ENCODE data around the gene AGAP1. TPM values are rescaled to one million over a fixed set of nuclear protein-coding genes. Genes with fewer than 3 reads are reported as not detected.

AGAP1 gene
- total RNA-seq, 1 donor from 2014 or later = 43.8 TPM

GRCh38 chr2:235634435-235635158 is 140.8 kb downstream of the AGAP1 start:
- Mint-ChIP-seq H3K9me3 (ENCODE audit: unreplicated experiment) (no peaks in the 10 kb centered on the region), H3K4me3 (ENCODE audit: unreplicated experiment) (no peak overlapping the region), H3K36me3 (ENCODE audit: unreplicated experiment) (no peaks in the 10 kb centered on the region), H3K4me1 (ENCODE audit: unreplicated experiment) (peaks cover 25% of the 10 kb centered on the region), H3K27ac (ENCODE audit: unreplicated experiment) (peak overlapping the region; percentile 38), H3K27me3 (ENCODE audit: unreplicated experiment) (no peaks in the 10 kb centered on the region)
- DNase-seq (ENCODE audit: extremely low spot score, unreplicated experiment) = no peak
- no peak for TF ChIP-seq CTCF (IDR thresholded peaks at IDR 0.05)

GRCh38 chr2:235636546-235636945 is 142.7 kb downstream of the AGAP1 start:
- no peaks in the 10 kb centered on the region for H3K27me3 Mint-ChIP-seq (ENCODE audit: unreplicated experiment)
- TF ChIP-seq CTCF (IDR thresholded peaks at IDR 0.05) = no peak
- no peak overlapping the region for H3K4me3 Mint-ChIP-seq (ENCODE audit: unreplicated experiment)
- no peak overlapping the region for H3K27ac Mint-ChIP-seq (ENCODE audit: unreplicated experiment)
- peaks cover 42% of the 10 kb centered on the region for H3K4me1 Mint-ChIP-seq (ENCODE audit: unreplicated experiment)
- H3K9me3 Mint-ChIP-seq (ENCODE audit: unreplicated experiment) = no peaks in the 10 kb centered on the region
- H3K36me3 Mint-ChIP-seq (ENCODE audit: unreplicated experiment) = no peaks in the 10 kb centered on the region
- no peak for DNase-seq (ENCODE audit: extremely low spot score, unreplicated experiment)

- Mint-ChIP-seq H3K36me3 (ENCODE audit: unreplicated experiment) (no peaks in the 10 kb centered on the region), H3K9me3 (ENCODE audit: unreplicated experiment) (no peaks in the 10 kb centered on the region), H3K27me3 (ENCODE audit: unreplicated experiment) (no peaks in the 10 kb centered on the region), H3K4me3 (ENCODE audit: unreplicated experiment) (no peak overlapping the region), H3K27ac (ENCODE audit: unreplicated experiment) (no peak overlapping the region), H3K4me1 (ENCODE audit: unreplicated experiment) (peaks cover 54% of the 10 kb centered on the region)
- TF ChIP-seq CTCF (IDR thresholded peaks at IDR 0.05) = no peak
- no peak for DNase-seq (ENCODE audit: extremely low spot score, unreplicated experiment)
These were observed 144.1 kb downstream of the AGAP1 start for GRCh38 chr2:235637896-235638295.

- Mint-ChIP-seq H3K9me3 (ENCODE audit: unreplicated experiment) (no peaks in the 10 kb centered on the region), H3K27me3 (ENCODE audit: unreplicated experiment) (no peaks in the 10 kb centered on the region), H3K27ac (ENCODE audit: unreplicated experiment) (peak overlapping the region; percentile 43), H3K4me3 (ENCODE audit: unreplicated experiment) (no peak overlapping the region), H3K36me3 (ENCODE audit: unreplicated experiment) (no peaks in the 10 kb centered on the region), H3K4me1 (ENCODE audit: unreplicated experiment) (peaks cover 54% of the 10 kb centered on the region)
- no peak for DNase-seq (ENCODE audit: extremely low spot score, unreplicated experiment)
- TF ChIP-seq CTCF (IDR thresholded peaks at IDR 0.05) = no peak
These were observed 144.9 kb downstream of the AGAP1 start for GRCh38 chr2:235638541-235639427.

- peaks cover 50% of the 10 kb centered on the region for H3K4me1 Mint-ChIP-seq (ENCODE audit: unreplicated experiment)
- H3K36me3 Mint-ChIP-seq (ENCODE audit: unreplicated experiment) = no peaks in the 10 kb centered on the region
- DNase-seq (ENCODE audit: extremely low spot score, unreplicated experiment) = no peak
- no peak overlapping the region for H3K4me3 Mint-ChIP-seq (ENCODE audit: unreplicated experiment)
- H3K27me3 Mint-ChIP-seq (ENCODE audit: unreplicated experiment) = no peaks in the 10 kb centered on the region
- H3K27ac Mint-ChIP-seq (ENCODE audit: unreplicated experiment) = peak overlapping the region; percentile 43
- no peaks in the 10 kb centered on the region for H3K9me3 Mint-ChIP-seq (ENCODE audit: unreplicated experiment)
- no peak for TF ChIP-seq CTCF (IDR thresholded peaks at IDR 0.05)
These were observed 145.6 kb downstream of the AGAP1 start for GRCh38 chr2:235639428-235639773.

Data from osteocyte (in vitro differentiated cells).